ENCODE results near the gene TBX18. TPM values are rescaled to one million over a fixed set of nuclear protein-coding genes. Genes with fewer than 3 reads are reported as not detected.

Gene TBX18
- total RNA-seq, 2 experiments from 2014 or later: not detected

DNA sequence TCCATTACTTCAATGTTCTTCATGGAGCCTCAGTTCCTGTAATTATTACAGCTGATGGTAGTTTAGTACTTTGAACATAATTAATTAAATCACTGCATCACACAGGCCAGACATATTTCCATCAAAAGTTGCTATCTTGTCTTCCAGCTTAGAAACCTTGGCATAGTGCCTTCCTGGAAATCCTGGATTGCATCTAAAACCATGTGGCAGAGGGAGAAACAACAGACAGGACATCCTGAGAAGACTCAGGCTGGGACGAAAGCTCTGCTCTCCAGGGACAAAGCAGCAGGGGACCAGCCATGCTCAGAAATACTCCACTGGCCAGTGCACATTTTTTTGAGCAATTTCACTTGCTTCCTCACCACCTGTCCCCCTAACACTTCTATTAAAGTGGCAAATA is 55.3 kb downstream of the TBX18 start:
- ATAC-seq (ENCODE audit: low read depth) (no peak), DNase-seq (no peak)
- Mint-ChIP-seq H3K4me1 (no peaks in the 10 kb centered on the region), H3K9me3 (no peaks in the 10 kb centered on the region), H3K27ac (no peak overlapping the region), H3K4me3 (no peak overlapping the region), H3K27me3 (no peaks in the 10 kb centered on the region), H3K36me3 (no peaks in the 10 kb centered on the region)
- POLR2A ChIA-PET: no interaction called here

DNA sequence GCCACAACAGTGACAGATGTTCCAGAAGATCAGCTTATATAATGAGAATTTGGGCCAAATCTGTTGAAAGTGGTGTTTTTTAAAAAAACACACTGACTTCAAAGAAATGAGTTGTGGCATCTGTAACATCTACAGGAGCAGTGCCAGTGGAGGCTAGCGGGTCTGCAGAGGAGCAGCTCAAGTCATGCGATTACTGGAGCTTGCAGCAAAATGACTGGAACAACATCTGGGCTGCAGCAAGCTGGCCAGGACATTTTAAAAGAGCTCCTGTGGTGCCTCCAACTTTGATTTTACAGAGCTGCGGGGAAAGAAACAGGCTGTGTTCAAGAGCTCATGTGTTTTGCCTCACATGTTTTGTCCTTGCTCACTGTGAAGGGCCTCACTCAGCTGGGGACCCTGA is 57.2 kb downstream of the TBX18 start:
- H3K4me1 Mint-ChIP-seq: no peaks in the 10 kb centered on the region
- no peaks in the 10 kb centered on the region for H3K27me3 Mint-ChIP-seq
- no peaks in the 10 kb centered on the region for H3K36me3 Mint-ChIP-seq
- H3K4me3 Mint-ChIP-seq: no peak overlapping the region
- POLR2A ChIA-PET: no interaction called here
- peaks cover 2% of the 10 kb centered on the region for H3K9me3 Mint-ChIP-seq
- DNase-seq (no peak), ATAC-seq (ENCODE audit: low read depth) (no peak)
- H3K27ac Mint-ChIP-seq: no peak overlapping the region

DNA sequence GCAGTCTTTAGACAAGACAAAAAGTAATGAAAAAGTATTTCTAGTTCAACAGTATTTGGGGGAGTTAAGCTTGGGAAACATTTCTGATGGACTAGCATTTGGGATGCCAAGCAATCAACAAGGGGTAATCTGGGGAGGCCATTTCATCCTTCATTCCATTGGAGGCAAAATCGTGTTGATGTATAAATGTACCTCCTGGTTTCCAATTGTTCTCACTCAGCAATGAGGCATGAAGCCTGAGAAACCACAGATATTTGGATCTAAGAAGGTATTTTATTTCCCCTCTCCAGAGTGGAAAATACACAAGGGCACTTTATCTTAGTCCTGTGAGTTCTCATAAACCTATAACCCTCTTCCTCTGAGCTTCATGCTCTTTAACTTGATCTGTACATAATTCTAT is 68.2 kb downstream of the TBX18 start:
- DNase-seq (no peak), ATAC-seq (ENCODE audit: low read depth) (no peak)
- no peaks in the 10 kb centered on the region for H3K36me3 Mint-ChIP-seq
- POLR2A ChIA-PET: no interaction called here
- no peaks in the 10 kb centered on the region for H3K4me1 Mint-ChIP-seq
- peaks cover 2% of the 10 kb centered on the region for H3K9me3 Mint-ChIP-seq
- H3K27me3 Mint-ChIP-seq: peaks cover 3% of the 10 kb centered on the region
- no peak overlapping the region for H3K4me3 Mint-ChIP-seq
- H3K27ac Mint-ChIP-seq: no peak overlapping the region

DNA sequence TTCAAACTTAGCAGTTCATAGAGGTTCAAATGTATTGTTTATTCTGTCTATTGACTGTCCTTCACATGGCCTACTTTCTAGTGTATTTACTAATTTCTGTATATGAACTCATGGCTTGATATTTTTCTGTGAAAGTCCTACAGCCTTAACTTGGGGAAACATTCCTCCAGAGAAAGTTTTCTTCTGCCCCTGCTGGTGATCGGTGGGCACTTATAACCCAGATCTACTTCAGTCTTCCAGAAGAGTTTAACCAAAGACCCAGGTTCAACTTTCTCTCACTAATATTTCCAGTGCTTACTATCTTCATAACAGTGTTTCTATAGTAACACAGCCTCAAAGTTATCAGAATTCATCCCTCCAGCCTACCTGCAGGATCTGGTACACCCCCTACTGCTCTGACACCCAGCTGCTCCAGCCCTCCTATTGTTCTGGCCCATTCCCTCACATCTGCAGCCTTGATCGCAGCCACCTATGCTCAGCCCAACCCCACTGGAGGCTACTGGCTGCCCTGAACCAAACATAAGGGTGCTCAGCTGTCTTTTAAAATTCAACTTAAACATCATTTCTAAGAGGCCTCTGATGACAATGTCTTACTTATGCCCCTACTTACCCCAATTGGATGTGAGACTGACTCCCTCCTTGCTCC is 72.3 kb downstream of the TBX18 start:
- peaks cover 2% of the 10 kb centered on the region for H3K9me3 Mint-ChIP-seq
- H3K27ac Mint-ChIP-seq: no peak overlapping the region
- no peak for ATAC-seq (ENCODE audit: low read depth)
- H3K4me3 Mint-ChIP-seq: no peak overlapping the region
- H3K27me3 Mint-ChIP-seq: peaks cover 3% of the 10 kb centered on the region
- DNase-seq: no peak
- no peaks in the 10 kb centered on the region for H3K4me1 Mint-ChIP-seq
- POLR2A ChIA-PET: no interaction called here
- H3K36me3 Mint-ChIP-seq: no peaks in the 10 kb centered on the region

DNA sequence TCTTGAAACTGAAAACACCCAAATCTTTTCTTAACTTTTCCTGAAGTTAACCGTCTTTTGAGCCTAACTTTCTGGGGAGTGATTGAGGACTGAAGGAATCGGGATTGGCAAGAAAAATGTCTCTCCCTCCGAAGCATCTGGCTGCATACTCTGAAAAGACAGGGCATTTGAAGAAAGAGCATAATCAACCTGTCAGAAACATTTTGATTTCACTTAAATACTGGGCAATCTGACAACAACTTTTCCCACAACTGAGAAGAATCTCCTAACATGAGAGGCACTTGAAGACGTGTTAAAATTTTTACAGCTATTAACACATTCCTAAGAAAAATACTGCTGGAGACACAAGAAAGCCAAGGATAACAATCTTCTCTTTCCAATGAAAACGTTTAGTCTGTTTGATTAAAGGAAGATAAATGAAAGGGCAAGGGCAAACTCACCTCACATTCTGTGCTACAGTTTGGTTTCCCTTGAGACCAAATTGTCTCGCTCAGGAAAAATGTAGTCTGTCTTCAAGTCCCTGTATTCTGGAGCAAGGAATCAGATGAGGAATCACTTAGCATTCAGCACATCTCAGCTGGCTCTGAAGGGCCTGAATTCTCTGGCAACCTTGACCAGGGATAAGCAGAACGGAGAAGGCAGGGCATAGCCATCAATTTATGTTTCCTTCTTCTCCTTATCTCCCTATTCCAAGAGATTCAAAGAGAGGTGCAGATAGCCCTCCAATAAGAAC is 76.1 kb downstream of the TBX18 start:
- peaks cover 3% of the 10 kb centered on the region for H3K27me3 Mint-ChIP-seq
- H3K27ac Mint-ChIP-seq: no peak overlapping the region
- POLR2A ChIA-PET: no interaction called here
- H3K9me3 Mint-ChIP-seq: no peaks in the 10 kb centered on the region
- no peak overlapping the region for H3K4me3 Mint-ChIP-seq
- DNase-seq: no peak
- H3K36me3 Mint-ChIP-seq: no peaks in the 10 kb centered on the region
- ATAC-seq (ENCODE audit: low read depth): no peak
- H3K4me1 Mint-ChIP-seq: no peaks in the 10 kb centered on the region

DNA sequence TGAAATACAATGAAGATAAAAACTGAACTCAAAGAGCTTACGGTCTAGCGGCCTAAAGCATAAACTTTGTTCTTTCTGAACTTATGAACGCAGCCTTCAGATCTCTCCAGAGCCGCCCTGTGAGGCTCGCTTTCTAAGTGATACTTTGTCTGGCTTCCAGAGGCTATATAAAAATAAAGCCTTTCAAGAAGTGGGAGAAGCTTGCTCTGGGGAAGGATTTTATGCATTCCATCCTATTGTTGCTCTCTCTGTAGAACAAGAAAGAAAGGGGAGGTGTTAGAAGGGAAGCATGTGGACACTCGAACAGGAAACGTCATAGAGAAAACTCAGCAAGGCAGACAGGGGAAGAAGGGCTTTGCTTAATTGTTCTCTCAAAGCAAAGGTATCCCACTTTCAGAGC is 77.0 kb downstream of the TBX18 start:
- Mint-ChIP-seq H3K4me3 (no peak overlapping the region), H3K9me3 (no peaks in the 10 kb centered on the region), H3K27me3 (peaks cover 3% of the 10 kb centered on the region), H3K36me3 (no peaks in the 10 kb centered on the region), H3K4me1 (no peaks in the 10 kb centered on the region), H3K27ac (no peak overlapping the region)
- no peak for DNase-seq
- ATAC-seq (ENCODE audit: low read depth): no peak
- POLR2A ChIA-PET: no interaction called here

DNA sequence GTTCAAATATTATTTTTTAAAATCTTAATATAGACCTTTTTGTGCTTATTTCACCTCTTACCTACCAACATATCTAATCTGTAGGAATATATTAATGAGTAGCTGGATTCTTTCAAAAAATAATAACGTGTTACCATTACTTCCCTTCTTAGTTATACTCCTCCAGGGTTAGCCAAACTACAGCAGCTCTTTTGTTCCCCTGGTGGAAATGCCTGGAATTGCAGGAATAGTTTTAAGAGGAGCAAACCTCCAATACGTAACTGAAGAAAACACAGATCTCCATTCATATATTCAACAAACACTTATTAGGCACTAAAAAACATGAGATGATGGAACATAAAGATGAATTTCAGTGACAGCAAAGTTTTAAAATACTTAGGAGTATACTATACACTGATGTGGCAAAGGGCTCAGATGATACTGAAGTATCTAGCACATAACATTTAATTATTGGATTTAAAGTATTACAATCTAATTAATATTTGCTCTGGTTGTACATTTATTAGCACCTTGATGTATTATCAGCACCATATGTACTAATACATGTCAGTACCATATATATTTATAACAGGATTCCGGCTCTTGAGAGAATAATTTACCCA is 78.3 kb downstream of the TBX18 start:
- Mint-ChIP-seq H3K27ac (no peak overlapping the region), H3K9me3 (no peaks in the 10 kb centered on the region), H3K4me1 (no peaks in the 10 kb centered on the region), H3K27me3 (no peaks in the 10 kb centered on the region), H3K4me3 (no peak overlapping the region), H3K36me3 (no peaks in the 10 kb centered on the region)
- POLR2A ChIA-PET: no interaction called here
- ATAC-seq (ENCODE audit: low read depth) (no peak), DNase-seq (no peak)

DNA sequence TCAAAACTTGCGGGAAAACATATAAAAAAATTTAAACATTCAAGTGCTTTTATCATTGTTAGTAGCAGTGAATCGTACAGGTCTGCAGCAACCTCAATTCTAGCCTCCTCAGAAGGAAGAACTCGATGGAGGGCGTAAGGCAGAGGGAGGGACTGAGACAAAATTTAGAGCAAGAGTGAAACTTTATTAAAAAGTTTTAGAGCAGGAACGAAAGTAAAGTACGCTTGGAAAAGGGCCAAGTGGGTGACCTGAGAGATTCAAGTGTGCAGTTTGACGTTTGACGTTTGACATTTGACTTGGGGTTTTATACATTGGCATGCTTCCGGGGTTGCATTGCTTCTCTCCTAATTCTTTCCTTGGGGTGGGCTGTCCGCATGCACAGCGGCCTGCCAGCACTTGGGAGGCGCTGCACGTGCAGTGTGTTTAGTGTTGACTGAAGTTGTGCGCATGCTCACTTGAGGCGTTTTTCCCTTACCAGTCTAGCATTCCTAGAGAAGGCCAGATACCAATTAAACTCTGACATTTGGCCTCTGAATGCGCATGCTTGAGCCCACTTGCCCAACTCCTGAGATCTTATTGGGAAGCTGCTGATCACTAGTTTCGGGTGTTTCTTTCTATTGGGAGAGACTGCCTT is 82.6 kb downstream of the TBX18 start:
- no peak overlapping the region for H3K27ac Mint-ChIP-seq
- peaks cover 1% of the 10 kb centered on the region for H3K9me3 Mint-ChIP-seq
- no peak for ATAC-seq (ENCODE audit: low read depth)
- H3K4me1 Mint-ChIP-seq: no peaks in the 10 kb centered on the region
- no peaks in the 10 kb centered on the region for H3K36me3 Mint-ChIP-seq
- H3K27me3 Mint-ChIP-seq: no peaks in the 10 kb centered on the region
- POLR2A ChIA-PET: interaction anchor here (0.7 kb wide), 1 partner anchor 336 kb away, joined by 3 read pairs; no protein-coding TSS in a partner anchor
- H3K4me3 Mint-ChIP-seq: no peak overlapping the region
- no peak for DNase-seq

DNA sequence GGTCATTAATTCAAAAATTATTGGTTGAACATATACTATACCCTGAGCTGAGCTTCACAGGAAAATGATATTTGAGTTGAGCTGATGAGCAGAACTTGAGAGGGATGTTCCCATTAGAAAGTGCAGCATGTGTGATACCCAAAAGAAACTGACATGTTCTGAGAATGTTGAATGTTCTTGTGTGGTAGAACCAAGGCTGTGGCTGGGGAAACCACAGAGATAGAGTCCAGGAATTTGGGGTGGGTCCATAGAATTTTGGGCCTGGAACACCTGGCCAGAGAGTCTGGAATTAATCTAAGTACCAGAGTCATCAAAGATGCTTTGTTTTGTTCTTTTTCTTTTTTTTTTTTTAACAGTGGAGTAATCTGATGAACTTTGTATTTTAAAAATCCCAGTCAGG is 88.7 kb downstream of the TBX18 start:
- POLR2A ChIA-PET: no interaction called here
- Mint-ChIP-seq H3K27me3 (no peaks in the 10 kb centered on the region), H3K9me3 (peaks cover 1% of the 10 kb centered on the region), H3K27ac (no peak overlapping the region), H3K36me3 (no peaks in the 10 kb centered on the region), H3K4me1 (no peaks in the 10 kb centered on the region), H3K4me3 (no peak overlapping the region)
- no peak for DNase-seq
- no peak for ATAC-seq (ENCODE audit: low read depth)

DNA sequence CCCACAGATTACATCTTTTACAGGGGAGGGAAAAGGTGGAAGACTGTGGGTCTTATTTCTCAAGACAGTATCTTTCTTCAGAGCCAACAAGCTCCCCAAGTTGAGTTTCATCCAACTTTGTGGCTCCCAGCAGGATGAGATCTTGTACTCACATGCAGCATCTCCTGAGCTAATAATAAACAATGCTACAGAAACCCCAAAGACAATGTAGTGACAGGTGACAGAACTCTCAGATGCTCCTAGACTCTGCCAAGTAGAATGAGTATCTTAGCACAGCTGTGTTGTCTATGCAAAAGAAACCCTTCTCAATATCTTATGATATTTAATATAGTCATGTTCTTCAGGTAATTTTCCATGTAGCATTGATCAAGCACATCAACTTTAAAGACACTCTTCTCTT is 90.0 kb downstream of the TBX18 start:
- Mint-ChIP-seq H3K27ac (no peak overlapping the region), H3K27me3 (no peaks in the 10 kb centered on the region), H3K36me3 (no peaks in the 10 kb centered on the region), H3K4me3 (no peak overlapping the region), H3K9me3 (peaks cover 1% of the 10 kb centered on the region), H3K4me1 (no peaks in the 10 kb centered on the region)
- ATAC-seq (ENCODE audit: low read depth): no peak
- no peak for DNase-seq
- POLR2A ChIA-PET: no interaction called here

DNA sequence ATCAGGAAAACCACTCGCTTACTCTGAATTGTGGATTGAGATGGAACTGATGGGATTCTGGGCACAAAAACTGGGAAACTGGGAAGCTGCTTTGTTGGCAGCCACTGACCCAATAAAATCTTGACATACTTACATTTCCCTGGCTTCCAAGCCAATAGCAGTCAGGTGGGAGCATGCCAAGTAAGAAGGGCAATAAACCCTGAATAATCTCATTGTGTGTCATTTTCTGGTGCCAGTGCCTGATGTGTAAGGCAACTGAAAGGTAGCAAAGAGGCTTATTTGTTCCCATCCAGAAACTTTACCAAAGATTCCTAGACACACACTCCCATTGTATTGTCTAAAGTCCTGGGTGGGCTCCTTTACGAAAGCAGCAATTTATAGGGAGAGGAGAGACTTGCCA is 93.2 kb downstream of the TBX18 start:
- DNase-seq (no peak), ATAC-seq (ENCODE audit: low read depth) (no peak)
- H3K4me1 Mint-ChIP-seq: no peaks in the 10 kb centered on the region
- H3K9me3 Mint-ChIP-seq: no peaks in the 10 kb centered on the region
- H3K27ac Mint-ChIP-seq: no peak overlapping the region
- H3K4me3 Mint-ChIP-seq: no peak overlapping the region
- H3K36me3 Mint-ChIP-seq: no peaks in the 10 kb centered on the region
- POLR2A ChIA-PET: no interaction called here
- H3K27me3 Mint-ChIP-seq: no peaks in the 10 kb centered on the region

DNA sequence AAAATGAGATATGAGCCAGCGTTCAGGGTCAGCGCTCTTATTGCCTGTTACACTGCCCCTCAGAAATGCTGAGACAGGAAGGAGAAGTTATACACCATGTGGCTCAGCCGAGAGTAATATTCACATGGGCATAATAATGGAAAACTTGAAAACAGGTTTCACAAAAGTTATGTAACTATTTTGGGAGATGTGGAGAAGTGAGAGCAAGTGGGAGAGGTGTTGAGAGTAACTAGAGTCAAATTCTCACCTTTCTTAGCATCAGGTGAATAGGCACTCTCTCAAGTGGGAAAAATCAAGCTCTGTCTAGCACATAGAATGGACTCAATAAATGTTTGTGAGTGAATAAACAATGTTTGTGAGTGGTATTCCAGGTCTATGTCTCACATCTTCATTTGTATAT is 94.5 kb downstream of the TBX18 start:
- DNase-seq: no peak
- no peak overlapping the region for H3K27ac Mint-ChIP-seq
- H3K9me3 Mint-ChIP-seq: no peaks in the 10 kb centered on the region
- no peak for ATAC-seq (ENCODE audit: low read depth)
- H3K27me3 Mint-ChIP-seq: no peaks in the 10 kb centered on the region
- no peak overlapping the region for H3K4me3 Mint-ChIP-seq
- H3K36me3 Mint-ChIP-seq: no peaks in the 10 kb centered on the region
- no peaks in the 10 kb centered on the region for H3K4me1 Mint-ChIP-seq
- POLR2A ChIA-PET: no interaction called here

DNA sequence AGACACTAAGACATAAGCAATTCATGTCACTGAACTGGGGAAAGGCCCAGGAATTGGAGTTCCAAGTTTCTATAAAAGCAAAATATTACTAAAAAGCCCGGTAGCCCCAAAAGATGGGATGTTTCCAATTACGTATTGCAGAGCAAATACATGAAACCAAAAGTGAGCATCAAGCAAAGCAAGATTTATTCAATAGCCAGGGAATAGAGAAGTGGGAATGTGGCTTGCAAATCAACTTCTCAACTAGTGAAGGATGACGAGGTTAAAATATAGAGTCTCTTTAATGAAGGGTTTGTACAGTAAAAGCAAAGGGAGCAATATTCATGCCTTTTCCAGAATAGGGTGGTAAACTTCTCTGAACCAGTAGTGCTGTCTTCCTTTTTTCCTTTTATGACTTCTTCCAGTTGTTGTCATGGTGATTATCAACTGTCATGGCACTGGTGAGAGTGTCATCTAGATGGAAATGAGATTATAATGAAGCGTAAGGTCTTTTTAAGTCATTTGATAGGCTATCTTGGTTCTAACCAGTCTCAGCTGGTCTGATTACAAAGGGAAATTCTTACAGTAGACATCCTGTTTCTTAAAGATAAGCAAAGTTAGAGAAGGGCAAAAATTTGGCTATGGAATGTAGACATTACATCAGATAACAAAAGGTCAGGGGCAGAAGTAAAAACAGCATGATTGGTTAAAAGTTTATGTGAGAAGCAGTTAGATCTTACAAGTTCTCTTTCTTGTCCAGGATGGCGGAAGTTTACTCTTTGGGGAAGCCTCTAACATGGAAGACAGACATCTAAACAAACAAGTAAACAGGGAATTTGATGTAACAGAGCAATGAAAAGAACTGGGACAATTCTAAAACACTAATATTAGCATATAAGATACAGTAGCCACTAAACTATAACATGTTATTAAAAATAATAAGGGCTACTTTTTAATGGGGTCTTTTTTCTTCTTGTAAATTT is 96.9 kb downstream of the TBX18 start:
- H3K4me1 Mint-ChIP-seq: no peaks in the 10 kb centered on the region
- H3K9me3 Mint-ChIP-seq: no peaks in the 10 kb centered on the region
- POLR2A ChIA-PET: no interaction called here
- H3K36me3 Mint-ChIP-seq: no peaks in the 10 kb centered on the region
- DNase-seq: no peak
- ATAC-seq (ENCODE audit: low read depth): no peak
- H3K27ac Mint-ChIP-seq: no peak overlapping the region
- H3K4me3 Mint-ChIP-seq: no peak overlapping the region
- peaks cover 3% of the 10 kb centered on the region for H3K27me3 Mint-ChIP-seq
